CD4-positive, alpha-beta T cell (primary cell): ENCODE measurements around the gene PRDM8. TPM values are rescaled to one million over a fixed set of nuclear protein-coding genes. Genes with fewer than 3 reads are reported as not detected.

Experiments used
- ATAC-seq: fragments of 200-7000 bp; cut with Tn5 transposase; one replicate; pipeline ENCODE4 v1.10.0; 2022; ENCODE audit warnings: mild to moderate bottlenecking; ENCODE audit not compliant: poor library complexity
- CTCF ChIA-PET: fragments of 350-600 bp; sonication (Branson Sonifier 250); formaldehyde crosslinking; loops from one replicate; lab custom pipeline; 2021; ENCODE audit warnings: antibody characterized with exemption, inconsistent platforms; lab: Charles Lee
- POLR2A ChIA-PET: fragments of 350-600 bp; sonication (Branson Sonifier 250); formaldehyde crosslinking; loops from one replicate; lab custom pipeline; 2021; ENCODE audit warnings: antibody characterized with exemption, inconsistent platforms; lab: Charles Lee
- DNase-seq, 14 experiments: peaks; one replicate each; pipeline ENCODE4 v3.0.0-alpha.2; 2013 to 2020; ENCODE audit warnings: mixed read lengths in 2 of 14
- H3K27ac ChIP-seq, 2 donors: one replicate each; pipeline versions ENCODE4 v1.5.1 to v1.7.0; 2013; ENCODE audit warnings: low read length in 2 of 2, low read depth in 1 of 2, mild to moderate bottlenecking in 1 of 2
- H3K27me3 ChIP-seq, 2 experiments: 1 replicate in 1 of 2; 2 replicates in 1 of 2; pipeline versions ENCODE4 v1.6.1 to v1.7.0; 2013; ENCODE audit warnings: low read length in 2 of 2, control low read depth in 1 of 2, mild to moderate bottlenecking in 1 of 2, moderate library complexity in 1 of 2; ENCODE audit not compliant: insufficient read depth in 2 of 2, control insufficient read depth in 1 of 2
- H3K36me3 ChIP-seq: one replicate; pipeline ENCODE4 v1.6.1; 2013; ENCODE audit warnings: low read length, control low read depth; ENCODE audit not compliant: insufficient read depth
- H3K4me1 ChIP-seq: one replicate; pipeline ENCODE4 v1.6.1; 2013; ENCODE audit warnings: low read length, control low read depth; ENCODE audit not compliant: insufficient read depth
- H3K4me3 ChIP-seq: one replicate; pipeline ENCODE4 v1.5.1; 2013; ENCODE audit warnings: mild to moderate bottlenecking, low read length, moderate library complexity
- H3K9me3 ChIP-seq, 2 experiments: 1 replicate in 1 of 2; 2 replicates in 1 of 2; pipeline versions ENCODE4 v1.6.1 to v1.7.0; 2013; ENCODE audit warnings: low read length in 2 of 2, mild to moderate bottlenecking in 2 of 2, control low read depth in 1 of 2, moderate library complexity in 1 of 2; ENCODE audit not compliant: control insufficient read depth in 1 of 2, insufficient read depth in 1 of 2
- H3K27ac Mint-ChIP-seq: one replicate; pipeline ENCODE4 v1.8.0; 2020; ENCODE audit warnings: mixed read lengths
- H3K27me3 Mint-ChIP-seq: one replicate; pipeline ENCODE4 v1.8.0; 2021; ENCODE audit warnings: mixed read lengths
- H3K36me3 Mint-ChIP-seq: one replicate; pipeline ENCODE4 v1.8.0; 2021; ENCODE audit warnings: low read depth, mixed read lengths
- H3K4me1 Mint-ChIP-seq: one replicate; pipeline ENCODE4 v1.8.0; 2021; ENCODE audit warnings: low read depth, mixed read lengths
- H3K4me3 Mint-ChIP-seq: one replicate; pipeline ENCODE4 v1.8.0; 2020; ENCODE audit warnings: mild to moderate bottlenecking, mixed read lengths
- H3K9me3 Mint-ChIP-seq: one replicate; pipeline ENCODE4 v1.8.0; 2020; ENCODE audit warnings: mixed read lengths
- intact Hi-C, 2 experiments: fragments of 100-400 bp; cut with DNase I in 1 of 2; cut with micrococcal nuclease in 1 of 2; formaldehyde crosslinking; loops; one replicate each; pipeline versions ENCODE4 v1.15.1 to v1.9.0; 2023 to 2025; cut with DNase I, micrococcal nuclease
- total RNA-seq, 174 experiments: library from RNA in 2 of 174; stranded (reverse) in 2 of 174; gene quantifications; one replicate each; pipeline ENCODE4 v1.2.3 and lab custom pipeline; 2021 to 2026
- TF ChIP-seq, protein P1 (sequence below): fragments of 200-600 bp; IDR thresholded peaks from one replicate; pipeline ENCODE4 v1.8.0; 2022; ENCODE audit warnings: antibody characterized with exemption, mild to moderate bottlenecking

PRDM8 gene
- total RNA-seq, 2 experiments from 2014 or later: 4.2 to 5.1 TPM

- ATAC-seq (no peak), DNase-seq (no peak)
- H3K36me3 Mint-ChIP-seq: no peaks in the 10 kb centered on the region
- no peaks in the 10 kb centered on the region for H3K27me3 ChIP-seq
- peaks cover 7% of the 10 kb centered on the region for H3K9me3 Mint-ChIP-seq
- no peak overlapping the region for H3K27ac Mint-ChIP-seq
- H3K4me3 Mint-ChIP-seq: no peak overlapping the region
- H3K4me1 ChIP-seq: no peaks in the 10 kb centered on the region
- H3K36me3 ChIP-seq: no peaks in the 10 kb centered on the region
- TF ChIP-seq, protein P1, sequence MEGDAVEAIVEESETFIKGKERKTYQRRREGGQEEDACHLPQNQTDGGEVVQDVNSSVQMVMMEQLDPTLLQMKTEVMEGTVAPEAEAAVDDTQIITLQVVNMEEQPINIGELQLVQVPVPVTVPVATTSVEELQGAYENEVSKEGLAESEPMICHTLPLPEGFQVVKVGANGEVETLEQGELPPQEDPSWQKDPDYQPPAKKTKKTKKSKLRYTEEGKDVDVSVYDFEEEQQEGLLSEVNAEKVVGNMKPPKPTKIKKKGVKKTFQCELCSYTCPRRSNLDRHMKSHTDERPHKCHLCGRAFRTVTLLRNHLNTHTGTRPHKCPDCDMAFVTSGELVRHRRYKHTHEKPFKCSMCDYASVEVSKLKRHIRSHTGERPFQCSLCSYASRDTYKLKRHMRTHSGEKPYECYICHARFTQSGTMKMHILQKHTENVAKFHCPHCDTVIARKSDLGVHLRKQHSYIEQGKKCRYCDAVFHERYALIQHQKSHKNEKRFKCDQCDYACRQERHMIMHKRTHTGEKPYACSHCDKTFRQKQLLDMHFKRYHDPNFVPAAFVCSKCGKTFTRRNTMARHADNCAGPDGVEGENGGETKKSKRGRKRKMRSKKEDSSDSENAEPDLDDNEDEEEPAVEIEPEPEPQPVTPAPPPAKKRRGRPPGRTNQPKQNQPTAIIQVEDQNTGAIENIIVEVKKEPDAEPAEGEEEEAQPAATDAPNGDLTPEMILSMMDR: no peak
- H3K4me1 Mint-ChIP-seq: peaks cover 15% of the 10 kb centered on the region
- POLR2A ChIA-PET: interaction anchor here (0.6 to 3.3 kb wide), 4 partner anchors 14 to 35 kb away, joined by 3 to 18 read pairs (median 4); no protein-coding TSS in a partner anchor
- H3K27ac ChIP-seq: no peak overlapping the region
- intact Hi-C loops: no loop called here
- no peaks in the 10 kb centered on the region for H3K9me3 ChIP-seq
- no peak overlapping the region for H3K4me3 ChIP-seq
- H3K27me3 Mint-ChIP-seq: no peaks in the 10 kb centered on the region
- CTCF ChIA-PET: interaction anchor here (1.7 to 2.5 kb wide), 2 partner anchors 15 to 29 kb away, joined by 7 to 9 read pairs; no protein-coding TSS in a partner anchor
Observed at GRCh38 chr4:80153874-80154544, 43.3 kb upstream of the PRDM8 start.

DNA sequence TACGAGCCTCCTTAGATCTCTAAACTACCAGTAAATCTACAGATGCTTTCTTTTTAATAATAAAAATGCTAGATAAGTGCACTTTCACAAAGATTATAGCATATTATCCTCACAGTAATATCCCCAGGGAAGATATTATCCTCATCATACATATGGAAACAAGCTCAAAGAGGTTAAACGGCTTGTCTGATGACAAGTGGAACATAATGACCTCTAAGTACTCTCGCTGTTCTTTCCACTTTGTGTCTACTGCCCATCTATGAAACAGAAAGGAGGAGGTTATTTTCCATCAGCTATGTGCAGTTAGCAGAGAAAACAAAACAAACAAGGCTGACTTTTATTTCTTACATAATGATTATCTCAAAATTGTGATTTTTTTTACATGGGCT, 42.8 kb upstream of the PRDM8 start:
- Mint-ChIP-seq H3K4me1 (peaks cover 15% of the 10 kb centered on the region), H3K27me3 (no peaks in the 10 kb centered on the region), H3K36me3 (no peaks in the 10 kb centered on the region), H3K9me3 (peaks cover 7% of the 10 kb centered on the region), H3K27ac (no peak overlapping the region), H3K4me3 (no peak overlapping the region)
- ChIA-PET POLR2A (interaction anchor here (0.6 to 3.3 kb wide), 4 partner anchors 15 to 36 kb away, joined by 3 to 18 read pairs (median 4); no protein-coding TSS in a partner anchor), CTCF (interaction anchor here (1.7 to 2.5 kb wide), 2 partner anchors 15 to 29 kb away, joined by 7 to 9 read pairs; no protein-coding TSS in a partner anchor)
- H3K9me3 ChIP-seq: no peaks in the 10 kb centered on the region
- DNase-seq: no peak
- no peaks in the 10 kb centered on the region for H3K4me1 ChIP-seq
- TF ChIP-seq, protein P1: no peak
- no peak for ATAC-seq
- no peak overlapping the region for H3K27ac ChIP-seq
- H3K4me3 ChIP-seq: no peak overlapping the region
- intact Hi-C loops: no loop called here
- H3K36me3 ChIP-seq: no peaks in the 10 kb centered on the region
- no peaks in the 10 kb centered on the region for H3K27me3 ChIP-seq

DNA sequence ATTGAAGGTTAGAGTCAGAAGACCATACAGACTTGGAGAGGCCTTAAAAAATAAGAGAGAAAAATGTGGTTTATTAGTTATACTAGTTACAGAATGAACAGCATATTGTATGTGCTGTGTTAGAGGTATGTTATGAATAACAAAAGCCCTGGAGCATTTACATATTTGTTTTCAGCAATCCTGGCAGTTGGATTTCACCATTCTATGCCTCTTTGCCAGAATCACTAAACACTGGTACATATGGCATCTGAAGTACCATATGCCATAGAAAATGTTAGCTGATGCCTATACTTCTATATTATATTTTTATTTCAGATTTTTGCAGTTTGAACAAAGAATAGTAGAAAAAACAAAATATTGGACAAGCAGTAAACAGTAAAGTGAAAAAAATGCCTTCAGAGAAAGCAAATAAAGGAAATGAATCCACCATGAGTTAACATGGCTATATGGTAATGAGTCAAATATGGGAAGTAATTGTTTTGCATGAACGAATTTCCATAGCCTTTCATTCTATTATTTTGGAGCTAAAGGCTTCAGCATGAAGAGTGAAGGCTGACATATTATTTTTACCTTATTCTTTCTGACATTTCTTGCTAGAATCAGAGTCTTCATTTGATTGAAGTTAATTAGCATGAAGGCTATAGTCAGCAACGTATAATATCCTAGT, 41.9 kb upstream of the PRDM8 start:
- intact Hi-C loops: no loop called here
- Mint-ChIP-seq H3K27me3 (no peaks in the 10 kb centered on the region), H3K36me3 (no peaks in the 10 kb centered on the region), H3K27ac (no peak overlapping the region), H3K4me3 (no peak overlapping the region), H3K9me3 (peaks cover 7% of the 10 kb centered on the region), H3K4me1 (peaks cover 15% of the 10 kb centered on the region)
- H3K4me1 ChIP-seq: no peaks in the 10 kb centered on the region
- TF ChIP-seq, protein P1: no peak
- H3K9me3 ChIP-seq: no peaks in the 10 kb centered on the region
- no peaks in the 10 kb centered on the region for H3K36me3 ChIP-seq
- ChIA-PET CTCF (interaction anchor here (1.7 to 2.5 kb wide), 3 partner anchors 16 to 47 kb away, joined by 4 to 9 read pairs (median 7); no protein-coding TSS in a partner anchor), POLR2A (interaction anchor here (0.9 to 3.3 kb wide), 5 partner anchors 10 to 29 kb away, joined by 3 to 18 read pairs (median 5); no protein-coding TSS in a partner anchor)
- no peaks in the 10 kb centered on the region for H3K27me3 ChIP-seq
- no peak overlapping the region for H3K4me3 ChIP-seq
- no peak overlapping the region for H3K27ac ChIP-seq
- DNase-seq (no peak), ATAC-seq (no peak)
